AG04449 (cell line): ENCODE measurements around the gene TRIM45.
A peak's percentile ranks its signal among the peaks of the same experiment; 100 is the strongest.

ENCODE experiments used
- CTCF ChIA-PET: fragments of 350-600 bp; formaldehyde crosslinking; extraction: SDS; loops from one replicate; lab custom pipeline; 2021; ENCODE audit warnings: antibody characterized with exemption; lab: Yijun Ruan, JAX
- POLR2A ChIA-PET: fragments of 400-600, 350-600 bp; formaldehyde crosslinking; extraction: SDS; loops from one replicate; lab custom pipeline; 2020; ENCODE audit warnings: antibody characterized with exemption, inconsistent platforms; lab: Yijun Ruan, JAX
- DNase-seq: peaks from one replicate; pipeline ENCODE4 v3.0.0-alpha.2; 2010; ENCODE audit warnings: low read depth, low spot score
- H3K4me3 ChIP-seq: 2 replicates; pipeline ENCODE4 v1.5.1; 2011; ENCODE audit warnings: low read depth, mild to moderate bottlenecking, control low read depth, low read length
- CTCF ChIP-seq: IDR thresholded peaks from one replicate; pipeline ENCODE4 v1.5.1; 2011; ENCODE audit warnings: mild to moderate bottlenecking, moderate library complexity, low read length, control low read depth, inconsistent platforms; ENCODE audit not compliant: insufficient read depth; ENCODE audit errors: missing control alignments

Gene TRIM45

GRCh38 chr1:117121589-117122329, at the start of gene TRIM45:
Gene TRIM45, minus strand, starts transcription at chr1:117121749. Its CDS starts 548 bp downstream, at chr1:117121201.
- peak; percentile 91 for TF ChIP-seq CTCF
- H3K4me3 ChIP-seq, result peak within 1 kb of the TSS; percentile 93
- ChIA-PET CTCF (interaction anchor here (0.7 to 13.2 kb wide), 24 partner anchors 8 to 248 kb away, joined by 3 to 592 read pairs (median 6); partner anchors contain the start of gene TTF2), POLR2A (interaction anchor here (1.4 kb wide), 1 partner anchor 22 kb away, joined by 3 read pairs; no protein-coding TSS in a partner anchor)
- DNase-seq, result peak; percentile 77

GRCh38 chr1:117169871-117170596, 48.5 kb upstream of the TRIM45 start:
- no peak for TF ChIP-seq CTCF
- no peak for DNase-seq
- H3K4me3 ChIP-seq, result no peak overlapping the region
- ChIA-PET POLR2A (no interaction called here), CTCF (interaction anchor here (1.5 kb wide), 1 partner anchor 12 kb away, joined by 3 read pairs; no protein-coding TSS in a partner anchor)

- POLR2A ChIA-PET, result no interaction called here
- TF ChIP-seq CTCF, result no peak
- no peak overlapping the region for H3K4me3 ChIP-seq
- DNase-seq, result no peak
- CTCF ChIA-PET, result no interaction called here
Measured at GRCh38 chr1:117167402-117167801, 45.9 kb upstream of the TRIM45 start.

DNA sequence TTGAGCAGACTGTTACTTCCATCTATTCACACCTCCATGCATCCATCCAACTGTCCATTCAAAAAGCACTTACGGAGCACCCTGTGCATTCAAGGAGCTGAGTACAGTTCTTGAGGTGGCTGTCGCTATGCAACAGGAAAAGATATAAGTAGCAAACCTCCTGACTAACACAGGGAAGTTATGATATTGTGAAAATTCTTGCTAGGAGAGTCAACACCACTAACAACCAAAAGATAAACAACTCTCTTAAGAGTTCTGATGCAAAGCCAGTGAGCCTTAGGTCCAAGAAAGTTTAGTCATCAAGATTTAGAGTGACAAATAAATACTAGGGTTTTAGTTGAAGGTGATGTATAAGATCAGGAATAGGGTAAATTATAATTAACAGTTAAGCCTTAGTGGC, 44.5 kb upstream of the TRIM45 start:
- CTCF ChIA-PET, result no interaction called here
- POLR2A ChIA-PET, result no interaction called here
- peak; percentile 75 for DNase-seq
- TF ChIP-seq CTCF, result no peak
- H3K4me3 ChIP-seq, result no peak overlapping the region

GRCh38 chr1:117164209-117164608, 42.7 kb upstream of the TRIM45 start:
- ChIA-PET CTCF (interaction anchor here (0.8 to 2.2 kb wide), 3 partner anchors 12 to 97 kb away, joined by 3 to 9 read pairs (median 3); no protein-coding TSS in a partner anchor), POLR2A (no interaction called here)
- no peak overlapping the region for H3K4me3 ChIP-seq
- TF ChIP-seq CTCF, result no peak
- no peak for DNase-seq

- no peak for TF ChIP-seq CTCF
- no peak for DNase-seq
- CTCF ChIA-PET, result interaction anchor here (1.0 to 1.6 kb wide), 2 partner anchors 31 to 122 kb away, joined by 3 to 6 read pairs; no protein-coding TSS in a partner anchor
- H3K4me3 ChIP-seq, result no peak overlapping the region
- POLR2A ChIA-PET, result no interaction called here
Measured at GRCh38 chr1:117162816-117163215, 41.3 kb upstream of the TRIM45 start.
